Esophagus squamous epithelium (tissue), 5 donors: ENCODE measurements around the gene VSTM2L. TPM values are rescaled to one million over a fixed set of nuclear protein-coding genes. Genes with fewer than 3 reads are reported as not detected.
"Not testable (repeated sequence)": the region's sequence is repeated elsewhere in the genome, so short reads cannot be mapped to it uniquely, and the experiment has no call there.

ENCODE experiments used
- DNase-seq: peaks from one replicate; lab custom pipeline; 2025; lab: John Stamatoyannopoulos, UW
- H3K27ac ChIP-seq, 4 donors: fragments of 200-600 bp; sonication (generic); one replicate each; pipeline ENCODE4 v1.5.1; 2016 to 2019; ENCODE audit warnings: mild to moderate bottlenecking in 1 of 4
- H3K27me3 ChIP-seq, 4 donors: fragments of 200-600 bp; sonication (generic); 1 replicate in 3 of 4; 2 replicates in 1 of 4; pipeline versions ENCODE4 v1.5.1 to v1.6.0; 2017 to 2021; ENCODE audit warnings: antibody characterized with exemption in 1 of 4
- H3K36me3 ChIP-seq, 3 donors: fragments of 200-600 bp; sonication (generic); one replicate each; pipeline ENCODE4 v1.5.1; 2016 to 2019
- H3K4me1 ChIP-seq, 3 donors: fragments of 200-600 bp; sonication (generic); one replicate each; pipeline ENCODE4 v1.5.1; 2017 to 2019
- H3K4me3 ChIP-seq, 4 donors: fragments of 200-600 bp; sonication (generic); 1 replicate in 3 of 4; 2 replicates in 1 of 4; pipeline ENCODE4 v1.5.1; 2016 to 2019; ENCODE audit warnings: mild to moderate bottlenecking in 2 of 4, moderate library complexity in 1 of 4
- H3K9me3 ChIP-seq, 3 donors: fragments of 200-600 bp; sonication (generic); one replicate each; pipeline ENCODE4 v1.5.1; 2016 to 2019
- POLR2A ChIP-seq, 4 donors: fragments of 450-650 bp; IDR thresholded peaks; one replicate each; pipeline ENCODE4 v1.6.1; 2017; ENCODE audit warnings: antibody characterized with exemption in 4 of 4, mild to moderate bottlenecking in 4 of 4, moderate library complexity in 3 of 4
- WGBS, 2 donors: methylation state at CpG; one replicate each; pipeline ENCODE4 v1.1.5; 2018; 5-methylcytosine and 5-hydroxymethylcytosine counted together
- intact Hi-C: fragments of 100-400 bp; cut with DNase I; formaldehyde crosslinking; loops from one replicate; pipeline ENCODE4 v1.15.0; 2022
- total RNA-seq, 4 donors: library from RNA; depleted of rRNA; stranded (reverse); fragments of >200 nt; gene quantifications; one replicate each; pipeline ENCODE4 v1.1.0, GENCODE V29; 2016
- TF ChIP-seq, protein P1 (sequence below), 6 experiments: fragments of 450-650 bp in 4 of 6; fragments of 200-600 bp in 2 of 6; sonication (generic) in 2 of 6; IDR thresholded peaks; one replicate each; pipeline ENCODE4 v1.5.1; 2016 to 2019; ENCODE audit warnings: antibody characterized with exemption in 6 of 6, mild to moderate bottlenecking in 4 of 6, moderate library complexity in 4 of 6
- donor health status: DM: yes; HTN: yes; CAD: no.

Gene VSTM2L, protein sequence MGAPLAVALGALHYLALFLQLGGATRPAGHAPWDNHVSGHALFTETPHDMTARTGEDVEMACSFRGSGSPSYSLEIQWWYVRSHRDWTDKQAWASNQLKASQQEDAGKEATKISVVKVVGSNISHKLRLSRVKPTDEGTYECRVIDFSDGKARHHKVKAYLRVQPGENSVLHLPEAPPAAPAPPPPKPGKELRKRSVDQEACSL
- total RNA-seq, result 1 to 10 TPM in 1 of 4 donors, under 1 TPM in 3; 0.38 to 2.6 (median 0.68) TPM

DNA sequence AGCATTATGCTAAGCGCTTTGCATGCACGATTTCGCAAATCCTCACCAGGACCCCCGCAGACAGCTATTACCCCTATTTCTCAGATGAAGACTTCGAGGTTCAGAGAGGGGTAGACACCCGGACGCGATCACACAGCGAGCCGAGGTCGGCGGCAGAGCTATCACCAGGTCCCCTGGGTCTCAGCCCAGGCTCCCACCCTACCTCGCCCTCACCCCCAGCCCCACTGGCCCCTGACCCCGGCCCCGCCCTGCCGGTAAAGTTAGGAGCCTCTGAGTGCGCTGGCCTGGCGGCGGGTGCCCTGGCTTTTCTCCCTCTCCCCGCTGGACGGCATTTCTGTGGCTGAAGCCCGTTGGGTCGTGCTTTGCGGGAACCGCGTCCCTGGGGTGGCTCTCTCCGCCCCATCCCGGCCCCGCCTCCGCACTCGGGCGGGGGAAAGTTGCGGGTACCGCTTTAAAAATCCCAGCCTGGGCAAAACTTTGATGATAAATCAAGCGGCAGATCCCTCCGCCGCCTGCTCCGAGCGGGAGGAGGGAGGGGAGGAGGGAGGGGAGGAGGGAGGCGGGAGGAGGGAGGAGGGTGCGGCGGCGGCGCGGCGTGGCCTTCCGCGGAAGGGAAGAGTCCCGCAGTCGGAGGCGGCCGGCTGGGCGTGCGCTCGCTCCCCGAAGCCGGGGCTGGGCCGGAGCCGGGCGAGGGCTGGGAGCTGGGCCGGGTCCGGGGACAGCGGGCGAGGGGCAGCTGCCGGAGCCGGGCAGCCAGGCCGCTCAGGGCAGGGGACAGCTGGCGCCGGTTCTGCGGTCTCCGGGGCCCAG is at the start of gene VSTM2L:
VSTM2L (plus strand) TSS at position 624 of the 810 bp plus-strand sequence. CDS start 224 bp downstream, outside the sequence.
- no peak for DNase-seq
- WGBS, 2 donors, result 0 to 5% methylated on average over 13 to 27 of the region's 71 CpGs
- intact Hi-C loops, result no loop called here
- peaks cover 8 to 25% (median 14%) of the 10 kb centered on the region in 3 donors for H3K4me1 ChIP-seq
- peak within 1 kb of the TSS in 1 of 4 donors; percentile 3 for H3K27ac ChIP-seq
- no peaks in the 10 kb centered on the region for H3K9me3 ChIP-seq
- peaks cover 2 to 97% (median 10%) of the 10 kb centered on the region in 4 donors for H3K27me3 ChIP-seq
- peak within 1 kb of the TSS; percentile 22 to 66 (median 38) for H3K4me3 ChIP-seq
- H3K36me3 ChIP-seq, result no peaks in the 10 kb centered on the region
- TF ChIP-seq, protein P1, sequence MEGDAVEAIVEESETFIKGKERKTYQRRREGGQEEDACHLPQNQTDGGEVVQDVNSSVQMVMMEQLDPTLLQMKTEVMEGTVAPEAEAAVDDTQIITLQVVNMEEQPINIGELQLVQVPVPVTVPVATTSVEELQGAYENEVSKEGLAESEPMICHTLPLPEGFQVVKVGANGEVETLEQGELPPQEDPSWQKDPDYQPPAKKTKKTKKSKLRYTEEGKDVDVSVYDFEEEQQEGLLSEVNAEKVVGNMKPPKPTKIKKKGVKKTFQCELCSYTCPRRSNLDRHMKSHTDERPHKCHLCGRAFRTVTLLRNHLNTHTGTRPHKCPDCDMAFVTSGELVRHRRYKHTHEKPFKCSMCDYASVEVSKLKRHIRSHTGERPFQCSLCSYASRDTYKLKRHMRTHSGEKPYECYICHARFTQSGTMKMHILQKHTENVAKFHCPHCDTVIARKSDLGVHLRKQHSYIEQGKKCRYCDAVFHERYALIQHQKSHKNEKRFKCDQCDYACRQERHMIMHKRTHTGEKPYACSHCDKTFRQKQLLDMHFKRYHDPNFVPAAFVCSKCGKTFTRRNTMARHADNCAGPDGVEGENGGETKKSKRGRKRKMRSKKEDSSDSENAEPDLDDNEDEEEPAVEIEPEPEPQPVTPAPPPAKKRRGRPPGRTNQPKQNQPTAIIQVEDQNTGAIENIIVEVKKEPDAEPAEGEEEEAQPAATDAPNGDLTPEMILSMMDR (IDR thresholded peaks at IDR 0.05), result no peak
- TF ChIP-seq POLR2A (IDR thresholded peaks at IDR 0.05), result no peak

DNA sequence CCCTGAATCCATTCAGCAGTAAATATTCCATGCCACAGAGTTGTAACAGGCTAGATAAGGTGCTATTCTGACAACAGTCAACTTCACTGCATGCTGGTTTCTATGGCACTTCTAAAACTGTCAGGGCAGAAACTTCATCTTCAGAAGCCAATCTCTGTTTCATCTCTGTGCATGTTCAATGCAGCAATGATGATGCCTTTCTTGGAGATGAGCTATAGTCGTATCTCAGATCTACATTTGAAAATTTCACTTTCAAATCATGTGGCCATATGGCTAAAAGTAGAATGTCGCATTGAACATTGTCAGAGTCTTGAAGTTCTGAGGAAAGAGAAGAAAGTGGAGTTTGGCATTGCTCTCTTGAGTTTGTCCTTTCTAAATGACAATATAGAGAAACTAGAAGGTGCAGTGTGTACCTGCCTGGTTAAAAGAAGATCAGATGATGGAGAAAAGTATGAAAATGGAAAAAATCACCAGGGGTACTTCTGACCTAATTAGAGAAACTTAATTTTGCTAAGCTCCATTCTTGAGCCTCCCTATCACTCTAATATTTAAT is 49.0 kb upstream of the VSTM2L start:
- WGBS, 2 donors, result 91 to 97% methylated on average over 2 of the region's 2 CpGs
- no peak for TF ChIP-seq POLR2A (IDR thresholded peaks at IDR 0.05)
- TF ChIP-seq, protein P1 (IDR thresholded peaks at IDR 0.05), result no peak
- Histone ChIP-seq H3K9me3 (no peaks in the 10 kb centered on the region), H3K4me1 (no peaks in the 10 kb centered on the region), H3K27ac (no peak overlapping the region), H3K27me3 (no peaks in the 10 kb centered on the region), H3K4me3 (no peak overlapping the region), H3K36me3 (peaks cover 0 to 83% (median 0%) of the 10 kb centered on the region in 3 donors)
- DNase-seq, result no peak
- intact Hi-C loops, result no loop called here

DNA sequence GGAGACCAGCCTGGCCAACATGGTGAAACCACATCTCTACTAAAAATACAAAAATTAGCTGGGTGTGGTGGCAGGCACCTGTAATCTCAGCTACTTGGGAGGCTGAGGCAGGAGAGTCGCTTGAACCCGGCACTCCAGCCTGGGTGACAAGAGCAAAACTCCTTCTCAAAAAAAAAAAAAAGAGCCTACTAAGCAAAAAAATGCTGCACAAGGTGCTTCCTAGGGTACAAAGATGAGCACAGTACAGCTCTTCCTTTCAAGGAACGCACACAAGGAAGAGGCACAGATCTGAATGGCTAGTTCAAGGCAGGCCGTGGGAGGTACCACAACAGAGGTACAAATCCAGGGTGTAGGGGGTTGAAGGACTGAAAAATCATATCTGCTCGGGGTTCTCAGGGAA is 46.9 kb upstream of the VSTM2L start:
- intact Hi-C loops, H3K27me3 ChIP-seq, DNase-seq, H3K27ac ChIP-seq, H3K9me3 ChIP-seq, H3K4me1 ChIP-seq, H3K4me3 ChIP-seq: not testable (repeated sequence)
- peaks cover 0 to 82% (median 0%) of the 10 kb centered on the region in 3 donors for H3K36me3 ChIP-seq
- 90 to 94% methylated on average over 5 of the region's 5 CpGs for WGBS, 2 donors

DNA sequence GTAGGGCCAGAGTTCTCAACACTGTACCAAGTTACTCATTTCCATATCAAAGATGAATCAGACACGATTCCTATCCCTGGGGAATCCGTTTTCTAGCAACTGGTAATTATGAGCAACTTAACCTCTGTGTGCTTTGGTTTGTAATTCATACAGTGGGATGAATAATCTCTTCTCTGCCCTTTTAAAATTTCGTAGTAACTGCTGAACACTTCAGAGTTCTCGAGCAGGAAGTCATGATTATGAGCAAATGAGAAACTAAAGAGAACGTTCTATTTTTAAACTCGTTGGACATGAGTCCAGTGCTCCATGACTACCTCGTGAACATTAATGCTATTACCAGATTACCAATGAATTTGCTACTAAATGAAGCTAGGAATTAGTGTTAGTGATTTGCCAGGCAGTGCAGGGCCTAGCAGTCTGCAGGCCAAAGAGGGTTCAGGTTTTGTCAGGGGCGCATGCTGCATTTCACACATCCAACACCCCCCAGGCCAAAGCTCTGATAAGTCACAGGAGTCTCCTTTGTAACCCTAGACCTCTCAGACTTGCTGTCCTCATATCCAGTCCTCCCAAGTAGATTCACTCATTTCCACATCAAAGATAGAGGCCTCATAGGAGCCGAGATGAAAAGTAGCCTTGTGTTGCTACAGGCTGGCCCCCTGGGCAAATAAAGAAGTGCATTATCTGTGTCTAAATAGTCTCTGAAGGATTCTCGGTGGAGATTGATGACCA is 45.8 kb upstream of the VSTM2L start:
- TF ChIP-seq POLR2A (IDR thresholded peaks at IDR 0.05), result no peak
- TF ChIP-seq, protein P1 (IDR thresholded peaks at IDR 0.05), result no peak
- no peak overlapping the region for H3K27ac ChIP-seq
- no peak overlapping the region for H3K4me3 ChIP-seq
- H3K27me3 ChIP-seq, result no peaks in the 10 kb centered on the region
- no peaks in the 10 kb centered on the region for H3K4me1 ChIP-seq
- DNase-seq, result no peak
- WGBS, 2 donors, result 69 to 77% methylated on average over 8 to 10 of the region's 10 CpGs
- intact Hi-C loops, result no loop called here
- H3K9me3 ChIP-seq, result no peaks in the 10 kb centered on the region
- H3K36me3 ChIP-seq, result peaks cover 0 to 82% (median 0%) of the 10 kb centered on the region in 3 donors

DNA sequence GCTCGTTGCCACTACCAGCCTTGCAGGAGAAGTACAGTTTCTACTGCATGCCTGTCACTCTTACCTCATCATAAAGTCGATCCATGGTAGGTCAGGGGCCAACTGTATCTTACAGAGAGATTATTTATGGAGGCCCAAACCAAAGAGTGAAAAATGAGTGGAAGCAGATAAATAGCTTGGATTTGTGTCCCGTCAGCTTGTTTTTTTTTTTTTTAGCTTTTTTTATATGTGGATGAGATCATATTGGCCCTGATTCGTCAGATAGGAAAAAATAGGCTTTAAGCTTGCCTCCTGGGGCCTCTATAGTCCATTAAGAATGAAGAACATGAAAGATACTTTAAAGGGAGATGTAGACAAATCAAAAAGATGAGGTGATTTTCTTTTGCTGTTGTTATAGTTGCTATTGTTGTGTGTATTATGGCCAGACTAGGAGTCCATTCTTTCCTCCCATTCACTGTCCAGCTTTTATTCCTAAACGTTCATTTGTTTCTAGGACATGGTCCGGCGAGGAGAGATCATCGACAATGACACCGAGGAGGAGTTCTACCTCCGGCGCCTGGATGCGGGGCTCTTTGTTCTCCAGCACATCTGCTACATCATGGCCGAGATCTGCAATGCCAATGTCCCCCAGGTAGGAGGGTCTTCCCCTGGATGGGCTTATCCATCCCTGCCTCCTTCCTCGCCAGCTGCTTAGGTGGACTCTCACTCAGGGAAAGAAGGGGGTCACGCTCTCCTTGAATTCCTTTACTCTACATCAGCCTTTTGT is 43.3 kb upstream of the VSTM2L start:
- no peak overlapping the region for H3K4me3 ChIP-seq
- no peaks in the 10 kb centered on the region for H3K9me3 ChIP-seq
- peaks cover 0 to 82% (median 0%) of the 10 kb centered on the region in 3 donors for H3K36me3 ChIP-seq
- DNase-seq, result no peak
- TF ChIP-seq, protein P1 (IDR thresholded peaks at IDR 0.05), result no peak
- TF ChIP-seq POLR2A (IDR thresholded peaks at IDR 0.05), result no peak
- no peaks in the 10 kb centered on the region for H3K4me1 ChIP-seq
- intact Hi-C loops, result no loop called here
- H3K27ac ChIP-seq, result no peak overlapping the region
- no peaks in the 10 kb centered on the region for H3K27me3 ChIP-seq
- WGBS, 2 donors, result 88 to 91% methylated on average over 15 of the region's 15 CpGs
